Sciatic nerve (tissue), 2 donors: ENCODE data around the gene FTCDNL1. TPM values are rescaled to one million over a fixed set of nuclear protein-coding genes. Genes with fewer than 3 reads are reported as not detected.

Experiments
- ATAC-seq: fragments of 200-7000 bp; cut with Tn5 transposase; one replicate; pipeline ENCODE4 v1.9.1; 2020; ENCODE audit warnings: mild to moderate bottlenecking, moderate library complexity
- DNase-seq: peaks from one replicate; pipeline ENCODE4 v3.0.0-alpha.2; 2020; ENCODE audit warnings: low spot score
- intact Hi-C: fragments of 100-400 bp; cut with DNase I; formaldehyde crosslinking; loops from one replicate; pipeline ENCODE4 v1.14.2; 2022
- total RNA-seq: library from RNA; stranded (reverse); fragmentation: NEBNext Ultra II Directional; extraction: Animal tissue kit (Norgen Biotek cat#: 25700); gene quantifications from one replicate; pipeline ENCODE4 v1.2.1, GENCODE V29; 2021
- donor health status: DM: no; HTN: no; CAD: no.
- donor health status: DM: no; HTN: no; CAD: no.

FTCDNL1 gene
- total RNA-seq, 1 donor from 2014 or later = 2.3 TPM

GRCh38 chr2:199847181-199847864 is 3.7 kb downstream of the FTCDNL1 start:
- intact Hi-C loops = no loop called here
- DNase-seq = no peak
- no peak for ATAC-seq

GRCh38 chr2:199842631-199843395 is 8.2 kb downstream of the FTCDNL1 start:
- ATAC-seq = no peak
- intact Hi-C loops = no loop called here
- no peak for DNase-seq

- intact Hi-C loops = no loop called here
- no peak for DNase-seq
- no peak for ATAC-seq
Measured at GRCh38 chr2:199841409-199841808, 9.6 kb downstream of the FTCDNL1 start.

GRCh38 chr2:199838399-199838798 is 12.6 kb downstream of the FTCDNL1 start:
- intact Hi-C loops = no loop called here
- no peak for ATAC-seq
- no peak for DNase-seq

GRCh38 chr2:199836943-199837342 is 14.0 kb downstream of the FTCDNL1 start:
- DNase-seq = no peak
- intact Hi-C loops = no loop called here
- no peak for ATAC-seq

GRCh38 chr2:199833525-199833924 is 17.5 kb downstream of the FTCDNL1 start:
- DNase-seq (no peak), ATAC-seq (no peak)
- intact Hi-C loops = no loop called here

GRCh38 chr2:199830531-199830930 is 20.5 kb downstream of the FTCDNL1 start:
- DNase-seq (no peak), ATAC-seq (no peak)
- intact Hi-C loops = no loop called here

GRCh38 chr2:199829628-199830027 is 21.4 kb downstream of the FTCDNL1 start:
- DNase-seq (no peak), ATAC-seq (no peak)
- intact Hi-C loops = no loop called here

- no peak for ATAC-seq
- intact Hi-C loops = no loop called here
- no peak for DNase-seq
Measured at GRCh38 chr2:199819746-199820145, 31.2 kb downstream of the FTCDNL1 start.

GRCh38 chr2:199818754-199819153 is 32.2 kb downstream of the FTCDNL1 start:
- ATAC-seq (no peak), DNase-seq (no peak)
- intact Hi-C loops = no loop called here

GRCh38 chr2:199818026-199818425 is 33.0 kb downstream of the FTCDNL1 start:
- intact Hi-C loops = no loop called here

GRCh38 chr2:199814817-199815211 is 36.2 kb downstream of the FTCDNL1 start:
- intact Hi-C loops = no loop called here
- no peak for DNase-seq
- ATAC-seq = no peak

More at GRCh38 chr2:199818026-199818425, 33.0 kb downstream of the FTCDNL1 start:
- no peak for ATAC-seq
- DNase-seq = no peak

- DNase-seq (no peak), ATAC-seq (no peak)
- intact Hi-C loops = no loop called here
Measured at GRCh38 chr2:199814101-199814816, 36.7 kb downstream of the FTCDNL1 start.

- no peak for DNase-seq
- ATAC-seq = no peak
- intact Hi-C loops = no loop called here
Measured at GRCh38 chr2:199812493-199812892, 38.5 kb downstream of the FTCDNL1 start.

GRCh38 chr2:199811346-199811745 is 39.6 kb downstream of the FTCDNL1 start:
- DNase-seq (no peak), ATAC-seq (no peak)

GRCh38 chr2:199810422-199811171 is 40.4 kb downstream of the FTCDNL1 start:
- no peak for DNase-seq
- ATAC-seq = no peak
- intact Hi-C loops = no loop called here

More at GRCh38 chr2:199811346-199811745, 39.6 kb downstream of the FTCDNL1 start:
- intact Hi-C loops = no loop called here

- ATAC-seq = no peak
- intact Hi-C loops = no loop called here
- no peak for DNase-seq
Measured at GRCh38 chr2:199807966-199808365, 43.0 kb downstream of the FTCDNL1 start.

GRCh38 chr2:199806179-199806578 is 44.8 kb downstream of the FTCDNL1 start:
- DNase-seq = no peak
- no peak for ATAC-seq
- intact Hi-C loops = no loop called here

- intact Hi-C loops = no loop called here
- ATAC-seq = no peak
- no peak for DNase-seq
Measured at GRCh38 chr2:199804831-199805230, 46.2 kb downstream of the FTCDNL1 start.
